A549 treated with Mapracorat at 1 μM for 4 hours (cell line): ENCODE measurements around the gene ZNF142. TPM values are rescaled to one million over a fixed set of nuclear protein-coding genes. Genes with fewer than 3 reads are reported as not detected.

Experiments used
- total RNA-seq: library from RNA; stranded (reverse); fragments of 200-300 nt; extraction: Qiagen RNA extraction; gene quantifications from 5 replicates; pipeline ENCODE4 v1.2.3, GENCODE V29; 2022

The ZNF142 gene
- 12.7 to 19.0 TPM (median 17.1 TPM) in 5 replicates for total RNA-seq

GRCh38 chr2:218659258-218659987 lies at the start of gene ZNF142, which contains the start of gene BCS1L:
TSS of gene ZNF142 (minus strand) at chr2:218659623. CDS start at chr2:218656429, 3,194 bp downstream.
TSS of gene BCS1L (plus strand) at chr2:218659683. CDS start at chr2:218660988, 1,305 bp downstream.

GRCh38 chr2:218671654-218672566 lies 12.5 kb upstream of the ZNF142 start, which contains the start of the genes RNF25 and STK36:
TSS of gene RNF25 (minus strand) at chr2:218672002. CDS start at chr2:218671970, 32 bp downstream.
TSS of gene STK36 (plus strand) at chr2:218672086. CDS start at chr2:218672830, 744 bp downstream.

GRCh38 chr2:218607436-218608115 lies 51.8 kb downstream of the ZNF142 start, which contains the start of gene PLCD4:
TSS of gene PLCD4 (plus strand) at chr2:218607899. CDS start at chr2:218615740, 7,841 bp downstream.

Other genes with a start within 250 kb of the ZNF142 start
- gene VIL1, start 240.5 kb downstream of the ZNF142 start, total RNA-seq, result 0.13 to 0.51 TPM (median 0.21 TPM) in 5 replicates
- gene USP37, start 91.3 kb downstream of the ZNF142 start, total RNA-seq, result 4.3 to 6.4 TPM (median 4.9 TPM) in 5 replicates
- 39.2 to 43.7 TPM (median 41.6 TPM) in 5 replicates for gene CNOT9, start 90.8 kb downstream of the ZNF142 start, total RNA-seq
- gene PLCD4, start 51.7 kb downstream of the ZNF142 start, total RNA-seq, result 0.29 to 0.56 TPM (median 0.39 TPM) in 5 replicates
- gene BCS1L, start 60 bp upstream of the ZNF142 start, total RNA-seq, result 40.0 to 53.1 TPM (median 43.5 TPM) in 5 replicates
- 50.2 to 55.3 TPM (median 51.5 TPM) in 5 replicates for gene RNF25, start 12.4 kb upstream of the ZNF142 start, total RNA-seq
- 9.1 to 12.7 TPM (median 12.4 TPM) in 5 replicates for gene STK36, start 12.5 kb upstream of the ZNF142 start, total RNA-seq
- 24.1 to 32.8 TPM (median 24.6 TPM) in 5 replicates for gene TTLL4, start 51.2 kb upstream of the ZNF142 start, total RNA-seq
- gene CYP27A1, start 122.5 kb upstream of the ZNF142 start, total RNA-seq, result 0.14 to 0.16 TPM (median 0.15 TPM) in 3 of 5 replicates, not detected in the others
- not detected in 5 replicates for gene PRKAG3, start 172.2 kb upstream of the ZNF142 start, total RNA-seq
- 0.12 to 0.29 TPM (median 0.19 TPM) in 5 replicates for gene WNT6, start 200.2 kb upstream of the ZNF142 start, total RNA-seq
- gene WNT10A, start 221.2 kb upstream of the ZNF142 start, total RNA-seq, result 0.10 to 0.16 TPM (median 0.12 TPM) in 4 of 5 replicates, not detected in the other